ENCODE measurements around the gene RPS15.

Gene RPS15

DNA sequence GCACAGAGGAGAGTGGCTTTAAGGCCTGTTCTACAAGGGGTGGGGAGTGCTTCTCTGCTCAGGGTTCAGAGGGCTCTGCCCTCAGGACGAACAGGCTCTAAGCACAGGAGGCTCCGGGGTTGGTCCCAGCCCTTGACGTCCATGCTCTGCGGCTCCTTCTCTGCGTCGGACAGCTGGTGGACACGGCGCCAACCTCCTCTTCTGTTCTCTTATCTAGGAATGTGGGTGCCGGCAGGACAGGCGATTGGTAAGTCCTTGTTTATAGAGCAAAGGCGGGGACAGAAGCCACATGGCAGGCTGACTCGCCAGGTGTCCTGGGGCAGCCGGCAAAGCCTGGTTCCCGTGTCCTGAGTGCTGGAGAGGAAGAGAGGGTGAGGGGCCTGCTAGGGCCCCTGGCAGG lies 8.4 kb upstream of the RPS15 start:
- no peak overlapping the region for H3K4me3 ChIP-seq (replicated peaks; ENCODE audit: low read depth, low read length)
- TF ChIP-seq, protein P1, sequence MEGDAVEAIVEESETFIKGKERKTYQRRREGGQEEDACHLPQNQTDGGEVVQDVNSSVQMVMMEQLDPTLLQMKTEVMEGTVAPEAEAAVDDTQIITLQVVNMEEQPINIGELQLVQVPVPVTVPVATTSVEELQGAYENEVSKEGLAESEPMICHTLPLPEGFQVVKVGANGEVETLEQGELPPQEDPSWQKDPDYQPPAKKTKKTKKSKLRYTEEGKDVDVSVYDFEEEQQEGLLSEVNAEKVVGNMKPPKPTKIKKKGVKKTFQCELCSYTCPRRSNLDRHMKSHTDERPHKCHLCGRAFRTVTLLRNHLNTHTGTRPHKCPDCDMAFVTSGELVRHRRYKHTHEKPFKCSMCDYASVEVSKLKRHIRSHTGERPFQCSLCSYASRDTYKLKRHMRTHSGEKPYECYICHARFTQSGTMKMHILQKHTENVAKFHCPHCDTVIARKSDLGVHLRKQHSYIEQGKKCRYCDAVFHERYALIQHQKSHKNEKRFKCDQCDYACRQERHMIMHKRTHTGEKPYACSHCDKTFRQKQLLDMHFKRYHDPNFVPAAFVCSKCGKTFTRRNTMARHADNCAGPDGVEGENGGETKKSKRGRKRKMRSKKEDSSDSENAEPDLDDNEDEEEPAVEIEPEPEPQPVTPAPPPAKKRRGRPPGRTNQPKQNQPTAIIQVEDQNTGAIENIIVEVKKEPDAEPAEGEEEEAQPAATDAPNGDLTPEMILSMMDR (IDR thresholded peaks at IDR 0.05; ENCODE audit: low read depth, low read length, missing control alignments) = no peak
- no peak for DNase-seq (ENCODE audit: extremely low read depth, low read depth)

DNA sequence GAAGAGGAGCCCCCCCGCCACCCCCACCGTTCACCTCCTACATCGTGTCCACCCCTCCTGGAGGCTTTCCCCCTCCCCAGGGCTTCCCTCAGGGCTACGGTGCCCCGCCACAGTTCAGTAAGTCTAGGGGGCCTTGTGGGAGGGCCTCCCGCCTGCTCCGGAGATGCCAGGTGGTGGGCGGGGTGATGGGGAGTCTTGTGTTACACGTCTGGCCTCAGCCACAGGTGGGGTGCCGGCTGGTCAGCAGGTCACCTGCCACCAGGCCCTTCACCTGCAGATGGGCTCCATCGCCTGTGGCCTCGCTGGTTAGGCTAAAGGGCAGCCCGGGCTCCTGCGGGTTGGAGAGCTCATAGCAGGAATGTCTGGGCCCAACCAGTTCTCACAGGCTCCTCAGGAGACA lies 8.0 kb upstream of the RPS15 start:
- TF ChIP-seq, protein P1 (IDR thresholded peaks at IDR 0.05; ENCODE audit: low read depth, low read length, missing control alignments) = no peak
- DNase-seq (ENCODE audit: extremely low read depth, low read depth) = no peak
- H3K4me3 ChIP-seq (replicated peaks; ENCODE audit: low read depth, low read length) = no peak overlapping the region

DNA sequence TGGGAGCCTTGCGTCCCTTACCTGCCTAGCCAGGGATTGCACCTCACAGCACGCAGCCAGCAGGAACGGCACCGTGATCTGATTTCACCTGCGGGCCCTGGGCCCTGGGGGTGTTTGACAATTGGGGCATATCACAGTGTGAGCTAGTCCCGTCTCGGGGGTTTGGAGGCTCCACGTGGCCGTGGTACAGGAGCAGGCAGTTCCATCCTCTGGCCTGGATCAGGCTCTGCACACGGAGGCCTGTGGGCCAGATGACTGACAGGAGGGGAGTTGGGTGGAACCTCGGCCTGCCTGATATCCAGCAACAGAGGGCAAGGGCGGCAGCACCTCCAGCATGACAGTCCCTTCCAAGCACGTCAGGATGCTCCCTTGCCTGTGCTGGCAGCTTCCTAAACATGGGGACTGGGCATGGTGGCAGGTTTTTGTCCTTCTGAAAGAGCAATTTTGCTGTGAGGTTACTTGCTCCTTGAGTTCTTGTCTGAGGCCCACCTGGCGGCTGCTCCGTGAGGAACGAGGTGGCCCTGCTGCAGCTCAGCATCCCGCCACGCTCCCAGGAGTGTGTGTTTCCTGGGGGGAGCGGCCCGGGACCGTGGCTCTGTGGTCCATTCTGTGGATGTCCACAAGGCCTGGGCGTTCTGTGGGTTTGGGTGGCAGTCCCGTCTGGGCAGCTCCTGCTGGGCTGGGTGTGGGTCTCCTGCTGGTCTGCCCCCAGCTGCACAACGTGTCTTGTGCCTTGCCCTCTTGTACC lies 6.3 kb upstream of the RPS15 start:
- H3K4me3 ChIP-seq (replicated peaks; ENCODE audit: low read depth, low read length) = no peak overlapping the region
- TF ChIP-seq, protein P1 (IDR thresholded peaks at IDR 0.05; ENCODE audit: low read depth, low read length, missing control alignments) = no peak
- DNase-seq (ENCODE audit: extremely low read depth, low read depth) = no peak

DNA sequence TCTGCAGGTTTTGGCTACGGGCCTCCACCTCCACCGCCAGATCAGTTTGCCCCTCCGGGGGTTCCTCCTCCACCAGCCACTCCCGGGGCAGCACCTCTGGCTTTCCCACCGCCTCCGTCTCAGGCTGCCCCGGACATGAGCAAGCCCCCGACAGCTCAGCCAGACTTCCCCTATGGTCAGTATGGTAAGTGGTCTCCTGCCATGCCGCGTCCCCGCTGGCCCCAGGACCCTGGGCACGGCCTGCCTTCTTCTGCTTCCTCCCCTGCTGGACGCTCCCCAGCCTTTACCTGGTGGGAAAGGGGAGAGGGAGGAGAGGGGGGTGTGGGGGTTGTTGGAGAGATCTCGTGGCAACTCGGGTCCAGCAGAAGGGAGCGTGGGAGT lies 5.7 kb upstream of the RPS15 start:
- H3K4me3 ChIP-seq (replicated peaks; ENCODE audit: low read depth, low read length) = no peak overlapping the region
- TF ChIP-seq, protein P1 (IDR thresholded peaks at IDR 0.05; ENCODE audit: low read depth, low read length, missing control alignments) = no peak
- DNase-seq (ENCODE audit: extremely low read depth, low read depth) = no peak

DNA sequence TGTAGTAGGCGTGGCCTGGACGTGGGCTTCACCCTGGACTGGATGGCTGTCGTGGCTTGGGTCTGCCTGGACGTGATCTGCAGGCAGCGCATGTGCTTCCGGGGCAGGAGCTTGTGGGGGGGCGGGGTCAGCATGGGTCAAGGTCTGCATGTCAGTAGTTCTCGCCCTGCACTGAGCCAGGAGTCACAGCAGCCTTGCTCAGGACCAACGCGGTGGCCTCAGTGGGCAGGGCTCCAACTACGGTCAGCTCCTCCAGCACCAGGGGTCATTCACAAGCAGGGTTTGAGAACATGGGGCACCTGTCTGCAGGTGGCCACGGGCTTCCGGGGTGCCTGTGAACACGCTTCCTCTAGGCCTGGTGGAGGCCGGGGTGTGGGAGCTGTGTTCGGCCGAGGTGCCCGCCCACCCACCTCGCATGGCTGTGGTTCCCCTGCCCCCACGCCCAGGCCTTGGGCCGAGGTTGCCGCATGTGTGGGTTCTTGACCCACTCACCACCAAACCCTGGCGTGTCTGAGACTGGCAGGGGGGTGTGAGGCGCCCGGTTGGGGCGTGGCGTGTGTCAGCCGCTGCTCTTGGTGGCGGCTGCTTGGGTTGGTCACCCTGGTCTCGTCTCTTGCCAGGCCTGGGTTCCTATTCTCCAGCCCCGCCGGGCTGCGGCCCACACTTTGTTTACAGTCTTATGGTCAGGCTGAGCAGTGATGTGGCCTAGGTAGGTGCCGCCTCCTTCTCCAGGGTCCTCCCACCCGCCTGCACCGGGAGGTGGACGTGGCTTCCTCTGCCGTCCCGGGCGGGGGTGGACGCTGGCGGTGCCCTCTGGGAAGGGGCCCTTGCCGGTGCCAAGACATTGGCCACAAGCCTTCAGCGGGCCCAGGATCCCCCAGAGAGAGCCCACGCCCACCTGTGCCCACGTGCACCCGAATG lies 4.8 kb upstream of the RPS15 start:
- TF ChIP-seq, protein P1 (IDR thresholded peaks at IDR 0.05; ENCODE audit: low read depth, low read length, missing control alignments) = no peak
- H3K4me3 ChIP-seq (replicated peaks; ENCODE audit: low read depth, low read length) = no peak overlapping the region
- DNase-seq (ENCODE audit: extremely low read depth, low read depth) = no peak

DNA sequence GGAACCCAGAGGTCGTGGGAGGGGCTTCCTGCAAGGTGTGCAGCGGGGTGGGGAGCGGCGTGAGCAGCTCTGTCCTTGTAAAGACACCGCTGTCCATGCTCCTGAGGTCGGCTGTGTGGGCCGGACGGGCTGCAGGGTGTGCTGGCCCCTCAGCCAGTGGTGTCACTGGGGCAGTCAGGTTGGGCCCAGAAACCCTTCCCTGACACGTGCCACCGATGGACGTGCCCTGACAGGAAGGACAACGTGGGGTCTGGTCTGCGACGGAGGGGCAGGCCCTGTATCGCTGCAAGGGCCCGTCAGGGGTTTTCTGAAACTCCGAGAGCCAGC lies 4.2 kb upstream of the RPS15 start:
- no peak overlapping the region for H3K4me3 ChIP-seq (replicated peaks; ENCODE audit: low read depth, low read length)
- TF ChIP-seq, protein P1 (IDR thresholded peaks at IDR 0.05; ENCODE audit: low read depth, low read length, missing control alignments) = no peak
- no peak for DNase-seq (ENCODE audit: extremely low read depth, low read depth)
